PC-3 (cell line): ENCODE results near the gene ACKR2.

Experiments
- EZH2 ChIP-seq: fragments of 300-600 bp; sonication (generic); IDR thresholded peaks from one replicate; pipeline ENCODE4 v1.6.1; 2017; ENCODE audit warnings: antibody characterized with exemption, mild to moderate bottlenecking, low read length; ENCODE audit not compliant: unreplicated experiment
- EZH2phosphoT487 ChIP-seq: fragments of 300-600 bp; sonication (generic); IDR thresholded peaks from 2 replicates; pipeline ENCODE4 v1.6.1; 2018; ENCODE audit warnings: mild to moderate bottlenecking, antibody characterized with exemption, low read length, borderline replicate concordance

GRCh38 chr3:42853739-42854302 is 44.6 kb downstream of the ACKR2 start:
- TF ChIP-seq EZH2 (no peak), EZH2phosphoT487 (no peak)
